Mesendoderm (in vitro differentiated cells): ENCODE data around the gene AGBL1.
A peak's percentile ranks its signal among the peaks of the same experiment; 100 is the strongest.

Experiments
- DNase-seq: peaks from one replicate; pipeline ENCODE4 v3.0.0; 2013
- H2AK5ac ChIP-seq: 2 replicates; pipeline ENCODE4 v1.6.1; 2013; ENCODE audit warnings: low read length, inconsistent platforms
- H2BK120ac ChIP-seq: 2 replicates; pipeline ENCODE4 v1.6.1; 2013; ENCODE audit warnings: low read depth, mild to moderate bottlenecking, low read length, moderate library complexity, mixed read lengths
- H2BK15ac ChIP-seq: replicated peaks from 2 replicates; pipeline ENCODE4 v1.6.1; 2013; ENCODE audit warnings: low read depth, mild to moderate bottlenecking, moderate library complexity
- H2BK5ac ChIP-seq: 2 replicates; pipeline ENCODE4 v1.6.1; 2013; ENCODE audit warnings: low read length, inconsistent platforms
- H3K18ac ChIP-seq: 2 replicates; pipeline ENCODE4 v1.6.1; 2013; ENCODE audit warnings: mild to moderate bottlenecking, low read length, mixed read lengths
- H3K23ac ChIP-seq: one replicate; pipeline ENCODE4 v1.6.1; 2013; ENCODE audit warnings: low read length
- H3K27ac ChIP-seq: 2 replicates; pipeline ENCODE4 v1.5.1; 2013; ENCODE audit warnings: low read depth, mild to moderate bottlenecking, inconsistent platforms, low read length, moderate library complexity
- H3K27me3 ChIP-seq: 2 replicates; pipeline ENCODE4 v1.6.1; 2013; ENCODE audit warnings: low read length, control low read depth, mild to moderate bottlenecking, inconsistent platforms; ENCODE audit not compliant: insufficient read depth, poor library complexity
- H3K36me3 ChIP-seq: 2 replicates; pipeline ENCODE4 v1.6.1; 2013; ENCODE audit warnings: low read length, inconsistent platforms; ENCODE audit not compliant: control insufficient read depth, insufficient read depth
- H3K4ac ChIP-seq: one replicate; pipeline ENCODE4 v1.6.1; 2013; ENCODE audit warnings: low read depth, mild to moderate bottlenecking, low read length, moderate library complexity
- H3K4me1 ChIP-seq: 2 replicates; pipeline ENCODE4 v1.6.1; 2013; ENCODE audit warnings: low read depth, low read length, inconsistent platforms; ENCODE audit not compliant: control insufficient read depth
- H3K4me2 ChIP-seq: 2 replicates; pipeline ENCODE4 v1.6.1; 2013; ENCODE audit warnings: low read length
- H3K4me3 ChIP-seq: 2 replicates; pipeline ENCODE4 v1.5.1; 2013; ENCODE audit warnings: mild to moderate bottlenecking, low read length
- H3K56ac ChIP-seq: one replicate; pipeline ENCODE4 v1.6.1; 2013; ENCODE audit warnings: low read length
- H3K79me1 ChIP-seq: 2 replicates; pipeline ENCODE4 v1.6.1; 2013; ENCODE audit warnings: low read length, inconsistent platforms
- H3K79me2 ChIP-seq: 2 replicates; pipeline ENCODE4 v1.6.1; 2013; ENCODE audit warnings: mild to moderate bottlenecking, low read length; ENCODE audit not compliant: control insufficient read depth, insufficient read depth
- H3K9ac ChIP-seq: 2 replicates; pipeline ENCODE4 v1.6.1; 2013; ENCODE audit warnings: low read length, inconsistent platforms
- H4K5ac ChIP-seq: one replicate; pipeline ENCODE4 v1.6.1; 2013; ENCODE audit warnings: low read length
- H4K8ac ChIP-seq: one replicate; pipeline ENCODE4 v1.6.1; 2013; ENCODE audit warnings: low read depth, mild to moderate bottlenecking, control low read depth, low read length, moderate library complexity
- WGBS: extraction: QIAGEN DNeasy Blood & Tissue Kit; methylation state at CpG from one replicate; pipeline ENCODE4 v1.1.7; 2013; ENCODE audit warnings: low lambda C conversion rate, missing lambda C conversion rate; ENCODE audit not compliant: insufficient coverage; ENCODE audit errors: extremely low coverage; 5-methylcytosine and 5-hydroxymethylcytosine counted together

The AGBL1 gene

DNA sequence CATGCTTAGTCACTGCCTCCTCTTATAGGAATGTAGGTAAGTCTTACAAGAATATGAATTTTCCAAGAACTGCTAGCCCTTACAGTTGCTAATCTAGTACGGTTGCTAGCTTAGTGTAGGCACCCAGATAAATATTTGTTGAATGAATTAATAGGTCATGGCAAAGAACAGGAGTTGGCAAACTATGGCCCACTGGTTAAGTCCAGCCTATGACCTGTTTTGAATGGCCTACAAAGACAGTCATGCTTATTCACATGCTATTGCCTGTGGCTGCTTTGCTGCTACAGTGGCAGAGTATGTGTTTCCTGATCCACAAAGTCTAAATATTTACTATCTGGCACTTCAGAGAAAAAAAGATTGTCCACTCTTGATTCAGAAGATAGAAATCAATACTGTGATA is 631.8 kb downstream of the AGBL1 start:
- Histone ChIP-seq H2AK5ac (no peak overlapping the region), H4K8ac (no peak overlapping the region), H2BK5ac (no peak overlapping the region), H3K36me3 (no peaks in the 10 kb centered on the region), H3K56ac (no peak overlapping the region), H3K79me1 (no peaks in the 10 kb centered on the region), H3K27me3 (no peaks in the 10 kb centered on the region), H3K79me2 (no peaks in the 10 kb centered on the region), H3K9ac (no peak overlapping the region), H3K23ac (no peak overlapping the region), H2BK120ac (no peak overlapping the region), H3K4me1 (peaks cover 2% of the 10 kb centered on the region), H4K5ac (no peak overlapping the region), H3K4ac (no peak overlapping the region), H3K27ac (no peak overlapping the region), H3K4me2 (no peak overlapping the region), H3K18ac (no peak overlapping the region), H2BK15ac (no peak overlapping the region), H3K4me3 (no peak overlapping the region)
- DNase-seq, result no peak
- no CpG with 5 or more reads among the region's 1 CpG for WGBS

DNA sequence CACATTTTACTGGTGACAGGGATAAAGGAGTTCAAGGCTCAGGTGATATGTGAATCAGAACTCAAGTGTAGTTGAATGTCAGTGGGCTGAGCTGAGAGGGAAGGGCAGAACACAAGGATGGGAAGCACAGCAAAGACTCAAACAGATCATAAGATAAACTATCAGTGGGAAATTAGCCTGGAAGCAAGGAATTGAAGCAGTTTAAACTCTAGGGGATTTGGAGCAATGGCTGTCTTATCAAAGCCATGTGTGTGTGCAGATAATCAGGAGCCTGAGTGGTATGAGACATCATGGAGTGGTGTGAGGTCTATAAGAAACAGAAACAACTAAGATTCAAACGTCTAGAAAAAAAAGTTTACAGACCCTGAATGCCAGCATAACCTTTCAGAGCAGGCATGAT is 634.6 kb downstream of the AGBL1 start:
- WGBS, result no CpG with 5 or more reads among the region's 1 CpG
- H4K5ac ChIP-seq, result no peak overlapping the region
- peak; percentile 57 for DNase-seq
- no peak overlapping the region for H2BK5ac ChIP-seq
- H3K4me2 ChIP-seq, result no peak overlapping the region
- H2AK5ac ChIP-seq, result no peak overlapping the region
- H3K4me1 ChIP-seq, result peaks cover 2% of the 10 kb centered on the region
- H2BK120ac ChIP-seq, result no peak overlapping the region
- H3K27ac ChIP-seq, result no peak overlapping the region
- no peak overlapping the region for H4K8ac ChIP-seq
- no peaks in the 10 kb centered on the region for H3K79me1 ChIP-seq
- H3K4me3 ChIP-seq, result no peak overlapping the region
- no peaks in the 10 kb centered on the region for H3K79me2 ChIP-seq
- no peak overlapping the region for H3K9ac ChIP-seq
- no peaks in the 10 kb centered on the region for H3K36me3 ChIP-seq
- no peaks in the 10 kb centered on the region for H3K27me3 ChIP-seq
- no peak overlapping the region for H3K56ac ChIP-seq
- H3K4ac ChIP-seq, result no peak overlapping the region
- H3K23ac ChIP-seq, result no peak overlapping the region
- H2BK15ac ChIP-seq, result no peak overlapping the region
- no peak overlapping the region for H3K18ac ChIP-seq

DNA sequence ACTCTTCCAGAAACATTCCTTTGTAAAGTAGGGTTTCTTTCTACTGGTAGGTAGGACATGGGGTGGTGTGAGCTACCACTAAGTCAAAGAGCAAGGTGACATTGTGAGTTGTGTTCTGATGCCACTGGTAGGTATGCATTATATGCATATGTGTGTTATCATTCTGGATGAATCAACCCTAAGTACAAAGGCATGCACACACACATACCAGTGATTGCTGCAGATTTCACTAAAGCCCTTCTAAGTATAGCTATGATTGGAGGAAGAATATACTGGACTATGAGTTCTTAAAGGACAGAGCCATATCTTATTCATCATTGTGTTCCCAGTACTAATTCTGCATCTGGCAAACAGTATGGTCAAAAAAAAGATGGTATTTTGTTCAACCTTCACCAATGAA is 646.0 kb downstream of the AGBL1 start:
- no peak overlapping the region for H2BK120ac ChIP-seq
- H2BK5ac ChIP-seq, result no peak overlapping the region
- no peak overlapping the region for H4K5ac ChIP-seq
- DNase-seq, result no peak
- H3K4ac ChIP-seq, result no peak overlapping the region
- no peaks in the 10 kb centered on the region for H3K79me1 ChIP-seq
- H3K4me3 ChIP-seq, result no peak overlapping the region
- no peak overlapping the region for H4K8ac ChIP-seq
- no peak overlapping the region for H3K4me2 ChIP-seq
- no peaks in the 10 kb centered on the region for H3K4me1 ChIP-seq
- H3K36me3 ChIP-seq, result no peaks in the 10 kb centered on the region
- no peaks in the 10 kb centered on the region for H3K79me2 ChIP-seq
- no peak overlapping the region for H3K9ac ChIP-seq
- no peak overlapping the region for H3K18ac ChIP-seq
- H3K56ac ChIP-seq, result no peak overlapping the region
- no peak overlapping the region for H2AK5ac ChIP-seq
- no peak overlapping the region for H2BK15ac ChIP-seq
- no peaks in the 10 kb centered on the region for H3K27me3 ChIP-seq
- no peak overlapping the region for H3K27ac ChIP-seq
- no peak overlapping the region for H3K23ac ChIP-seq

DNA sequence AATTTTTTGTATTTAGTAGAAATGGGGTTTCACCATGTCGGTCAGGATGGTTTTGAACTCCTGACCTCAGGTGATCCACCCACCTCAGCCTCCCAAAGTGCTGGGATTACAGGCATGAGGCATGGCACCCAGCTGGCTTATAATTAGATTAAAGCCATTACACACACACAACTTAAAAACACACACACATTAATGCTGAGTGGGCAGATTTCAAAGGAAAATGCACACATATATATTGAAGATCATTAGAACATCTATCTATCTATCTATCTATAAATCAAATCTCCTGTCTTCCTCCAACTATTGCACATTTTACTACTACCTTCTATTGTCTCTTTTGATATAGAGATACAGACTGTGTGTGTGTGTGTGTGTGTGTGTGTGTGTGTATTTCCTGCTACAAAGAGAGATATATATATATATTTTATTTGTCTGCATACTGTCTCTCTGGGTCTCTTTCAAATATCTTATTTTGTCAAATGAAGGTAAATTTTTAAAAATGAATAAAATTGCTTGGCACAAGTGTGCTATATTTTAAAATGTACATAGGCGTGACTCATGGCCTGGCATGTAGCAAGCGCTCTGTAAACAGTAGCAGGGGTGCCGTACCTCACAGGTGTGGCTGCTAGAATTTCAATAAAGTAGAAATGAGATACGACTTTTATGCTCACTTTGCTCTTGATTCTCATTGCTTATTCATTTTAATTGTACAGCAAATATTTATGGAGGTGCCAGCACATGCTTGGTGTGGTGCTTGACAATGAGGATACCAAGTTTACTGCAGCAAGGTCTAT is 655.8 kb downstream of the AGBL1 start:
- WGBS, result no CpG with 5 or more reads among the region's 5 CpGs
- DNase-seq, result no peak

DNA sequence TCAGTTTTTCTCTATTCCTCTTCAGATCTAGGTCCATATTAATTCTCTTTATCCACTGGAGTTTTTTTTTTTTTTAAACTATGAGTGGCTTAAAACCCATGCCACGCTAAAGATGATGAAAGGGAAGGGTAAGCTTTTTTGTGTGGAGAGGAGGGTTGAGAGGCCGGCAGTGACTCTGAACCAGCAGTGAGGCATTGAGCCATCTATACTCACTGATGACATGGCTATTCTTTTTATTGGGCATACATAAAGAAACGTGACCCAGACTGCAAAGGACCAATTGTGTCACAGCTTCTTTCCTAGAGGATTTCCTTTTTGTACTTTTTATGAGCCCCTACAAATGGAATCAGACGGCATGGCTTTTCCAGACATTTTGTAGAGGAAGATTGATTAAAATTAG is 662.2 kb downstream of the AGBL1 start:
- Histone ChIP-seq H2AK5ac (no peak overlapping the region), H3K18ac (no peak overlapping the region), H3K4me1 (peaks cover 2% of the 10 kb centered on the region), H2BK15ac (no peak overlapping the region), H3K56ac (no peak overlapping the region), H3K79me1 (no peaks in the 10 kb centered on the region), H2BK5ac (no peak overlapping the region), H3K79me2 (no peaks in the 10 kb centered on the region), H3K4me3 (no peak overlapping the region), H3K4me2 (no peak overlapping the region), H4K5ac (no peak overlapping the region), H2BK120ac (no peak overlapping the region), H3K9ac (no peak overlapping the region), H4K8ac (no peak overlapping the region), H3K27me3 (no peaks in the 10 kb centered on the region), H3K23ac (no peak overlapping the region), H3K27ac (no peak overlapping the region), H3K36me3 (no peaks in the 10 kb centered on the region), H3K4ac (no peak overlapping the region)
- no peak for DNase-seq
- WGBS, result no CpG with 5 or more reads among the region's 4 CpGs

More for the DNA sequence above, 655.8 kb downstream of the AGBL1 start:
- no peak overlapping the region for H3K4me2 ChIP-seq
- H3K36me3 ChIP-seq, result no peaks in the 10 kb centered on the region
- H4K8ac ChIP-seq, result no peak overlapping the region
- H2BK15ac ChIP-seq, result no peak overlapping the region
- H3K9ac ChIP-seq, result no peak overlapping the region
- H2AK5ac ChIP-seq, result no peak overlapping the region
- H2BK5ac ChIP-seq, result no peak overlapping the region
- H3K4me1 ChIP-seq, result no peaks in the 10 kb centered on the region
- no peak overlapping the region for H4K5ac ChIP-seq
- no peak overlapping the region for H3K4ac ChIP-seq
- no peak overlapping the region for H3K18ac ChIP-seq
- no peak overlapping the region for H3K27ac ChIP-seq
- H3K79me1 ChIP-seq, result no peaks in the 10 kb centered on the region
- H3K23ac ChIP-seq, result no peak overlapping the region
- H2BK120ac ChIP-seq, result no peak overlapping the region
- no peak overlapping the region for H3K4me3 ChIP-seq
- no peak overlapping the region for H3K56ac ChIP-seq
- H3K79me2 ChIP-seq, result no peaks in the 10 kb centered on the region
- H3K27me3 ChIP-seq, result no peaks in the 10 kb centered on the region
